GM11168 (cell line): ENCODE results near the gene PRKCA.

Source experiments
- in situ Hi-C: fragments of 300-500 bp; cut with MboI; formaldehyde crosslinking; loops from one replicate; pipeline ENCODE4 v1.12.0; 2022; ENCODE audit warnings: low sequenced_read_pairs; ENCODE audit not compliant: unreplicated experiment

The PRKCA gene

GRCh38 chr17:66679631-66680517 is 377.5 kb downstream of the PRKCA start:
- in situ Hi-C loops: no loop called here

DNA sequence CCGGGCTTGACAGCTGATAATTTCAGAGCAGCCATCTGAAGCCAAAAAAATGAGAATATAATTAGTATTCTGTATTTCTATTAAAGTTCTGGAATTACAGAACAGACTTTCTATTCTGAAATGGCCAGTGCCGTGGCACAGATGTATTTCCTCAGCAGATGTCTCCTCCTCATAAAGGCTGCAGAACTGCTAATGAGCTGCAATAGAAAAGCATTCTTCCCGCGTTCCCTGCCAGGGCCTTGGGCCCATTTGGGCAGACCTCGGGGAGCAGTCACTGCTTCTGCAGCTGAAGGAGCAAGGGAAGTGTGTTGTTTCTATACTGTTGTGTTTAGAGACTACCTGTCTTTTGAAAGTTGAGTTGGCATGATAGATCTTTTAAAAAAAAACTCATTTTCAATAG is 379.9 kb downstream of the PRKCA start:
- in situ Hi-C loops: no loop called here

DNA sequence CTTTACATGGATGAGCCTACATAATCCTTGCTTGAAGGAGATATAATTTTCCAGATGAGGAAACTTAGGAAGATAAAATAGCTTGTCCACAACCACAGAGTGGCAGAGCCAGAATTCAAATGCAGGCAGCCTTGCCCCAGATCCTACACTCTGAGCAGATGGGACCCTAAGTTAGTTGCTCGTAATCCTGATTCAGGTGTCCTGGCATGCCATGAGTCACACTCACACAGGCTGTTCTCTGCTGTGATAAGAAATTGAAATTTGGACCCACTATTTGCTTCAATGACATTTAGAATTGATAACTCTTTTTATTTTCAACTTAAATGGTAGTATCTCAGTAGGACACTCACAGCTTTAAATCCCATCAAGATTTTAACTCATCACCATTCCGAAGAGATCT is 381.8 kb downstream of the PRKCA start:
- in situ Hi-C loops: no loop called here

DNA sequence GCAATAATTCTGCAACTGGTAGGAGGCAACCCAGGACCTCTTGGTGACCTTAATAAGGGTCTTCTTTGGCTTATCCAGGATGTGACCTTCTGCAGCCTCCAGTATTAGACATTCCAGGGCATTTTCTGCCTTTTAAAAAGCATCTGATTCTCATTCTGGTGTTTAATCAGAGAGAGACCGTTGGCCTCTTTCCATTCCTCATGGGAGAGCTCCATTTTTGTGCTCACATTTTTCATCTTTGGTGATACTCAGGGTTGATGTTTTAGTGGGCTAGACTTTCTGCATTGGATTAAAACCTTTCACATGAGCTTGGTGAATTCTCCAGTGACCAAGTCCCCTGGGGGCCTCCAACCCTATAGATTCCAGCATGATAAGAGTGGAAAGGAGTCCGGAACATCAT is 382.3 kb downstream of the PRKCA start:
- in situ Hi-C loops: no loop called here

- in situ Hi-C loops: no loop called here
Observed at GRCh38 chr17:66686601-66687000, 384.2 kb downstream of the PRKCA start.

GRCh38 chr17:66687570-66688284 is 385.3 kb downstream of the PRKCA start:
- in situ Hi-C loops: no loop called here

GRCh38 chr17:66689221-66689620 is 386.8 kb downstream of the PRKCA start:
- in situ Hi-C loops: no loop called here

- in situ Hi-C loops: no loop called here
Observed at GRCh38 chr17:66690166-66690565, 387.8 kb downstream of the PRKCA start.

DNA sequence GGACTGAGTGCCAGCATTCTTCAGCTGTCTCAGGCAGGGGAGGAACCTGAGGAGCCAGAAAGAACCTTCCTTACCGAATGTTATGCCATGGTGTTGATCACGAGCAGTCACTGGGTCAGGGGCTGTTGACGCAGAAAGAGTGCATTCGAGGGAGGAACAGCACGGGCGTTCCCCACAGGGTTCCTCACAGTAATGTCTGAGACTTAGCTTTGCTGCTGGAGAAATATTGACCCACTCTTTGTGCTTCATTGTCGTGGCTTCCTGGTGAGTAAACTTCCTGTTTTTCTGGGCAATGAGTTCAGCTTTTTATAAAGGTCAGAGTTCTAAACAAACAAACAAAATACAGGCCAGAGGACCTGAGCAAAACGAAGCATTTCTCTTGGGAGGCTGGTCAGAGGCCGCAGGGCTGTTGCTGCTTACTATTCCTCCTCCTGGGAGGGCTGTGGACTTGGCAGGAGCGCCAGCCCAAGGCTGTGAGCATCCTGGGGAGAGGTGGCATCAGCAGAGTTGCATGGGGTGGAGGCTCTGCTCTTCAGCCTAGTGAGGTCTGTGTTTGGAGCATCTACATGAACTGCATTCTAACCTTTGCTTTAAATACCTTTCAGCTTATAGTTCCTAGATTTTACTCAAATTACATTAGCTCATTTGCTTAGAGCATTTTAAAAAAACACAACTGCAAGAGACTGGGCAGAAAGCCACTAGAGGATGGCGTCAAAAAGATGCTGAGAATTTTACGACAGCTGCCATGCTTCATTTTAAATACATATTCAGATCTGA is 389.4 kb downstream of the PRKCA start:
- in situ Hi-C loops: no loop called here

DNA sequence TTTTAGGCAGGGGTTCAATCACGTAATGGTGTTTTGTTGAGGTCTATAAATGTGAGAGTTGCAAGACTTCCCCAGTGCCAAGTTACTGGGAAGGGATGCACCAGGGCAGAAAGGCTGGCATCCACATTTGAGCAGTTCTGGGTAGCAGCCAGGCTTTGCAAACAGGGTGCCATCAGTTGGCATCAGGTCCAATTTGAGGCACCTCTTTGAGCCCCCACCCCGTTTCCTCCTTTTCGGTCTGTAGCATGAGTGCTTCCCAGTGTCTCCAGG is 389.9 kb downstream of the PRKCA start:
- in situ Hi-C loops: no loop called here

DNA sequence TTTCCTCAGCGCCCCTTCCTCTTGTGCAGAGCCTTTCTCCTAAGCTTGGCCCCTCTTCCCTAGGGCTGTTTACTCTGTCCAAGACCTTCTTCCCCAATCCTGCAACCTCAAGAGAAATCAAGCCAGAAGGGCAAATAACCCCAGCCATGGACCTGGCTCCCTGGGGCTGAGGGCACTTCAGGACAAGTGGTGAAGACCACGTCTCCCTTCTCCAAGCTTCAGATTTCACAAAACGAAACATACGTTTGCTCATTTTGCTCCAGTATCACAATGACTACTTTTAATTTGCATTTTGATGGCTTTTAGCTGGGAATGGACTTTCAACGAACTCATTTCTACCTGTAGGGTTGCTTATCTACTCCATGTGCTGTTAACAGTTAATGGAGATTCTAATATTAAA is 392.7 kb downstream of the PRKCA start:
- in situ Hi-C loops: no loop called here

DNA sequence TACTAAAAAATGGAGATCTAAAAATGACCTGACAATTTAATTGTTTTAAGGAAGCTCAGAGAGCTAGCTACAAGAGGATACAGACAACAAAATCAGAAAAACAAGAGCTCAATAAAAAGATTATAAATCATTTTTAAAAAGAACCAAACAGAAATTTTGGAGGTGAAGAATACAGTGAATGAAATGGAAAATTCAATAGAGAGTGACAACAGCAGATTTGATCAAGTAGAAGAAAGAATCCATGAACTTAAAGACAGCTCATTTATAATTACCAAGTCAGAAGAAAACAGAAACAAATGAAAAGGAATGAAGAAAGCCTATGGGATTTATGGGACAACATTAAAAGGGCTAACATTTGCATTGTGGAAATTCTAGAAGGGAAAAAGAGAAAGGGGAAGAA is 395.9 kb downstream of the PRKCA start:
- in situ Hi-C loops: no loop called here

DNA sequence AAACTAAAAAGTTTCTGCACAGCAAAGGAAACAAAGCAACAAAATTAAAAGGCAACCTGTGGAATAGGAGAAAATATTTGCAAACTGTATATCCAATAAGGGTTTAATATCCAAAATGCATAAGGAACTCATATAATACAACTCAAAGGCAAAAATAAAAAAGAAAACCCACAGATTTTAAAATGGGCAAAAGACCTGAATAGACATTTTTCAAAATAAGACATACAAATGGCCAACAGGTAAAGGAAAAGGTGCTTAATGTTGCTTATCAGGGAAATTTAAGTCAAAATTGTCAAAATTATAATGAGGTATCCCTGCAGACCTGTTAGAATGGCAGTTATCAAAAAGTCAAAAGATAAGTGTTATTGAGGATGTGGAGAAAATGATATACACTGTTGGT is 399.0 kb downstream of the PRKCA start:
- in situ Hi-C loops: no loop called here

DNA sequence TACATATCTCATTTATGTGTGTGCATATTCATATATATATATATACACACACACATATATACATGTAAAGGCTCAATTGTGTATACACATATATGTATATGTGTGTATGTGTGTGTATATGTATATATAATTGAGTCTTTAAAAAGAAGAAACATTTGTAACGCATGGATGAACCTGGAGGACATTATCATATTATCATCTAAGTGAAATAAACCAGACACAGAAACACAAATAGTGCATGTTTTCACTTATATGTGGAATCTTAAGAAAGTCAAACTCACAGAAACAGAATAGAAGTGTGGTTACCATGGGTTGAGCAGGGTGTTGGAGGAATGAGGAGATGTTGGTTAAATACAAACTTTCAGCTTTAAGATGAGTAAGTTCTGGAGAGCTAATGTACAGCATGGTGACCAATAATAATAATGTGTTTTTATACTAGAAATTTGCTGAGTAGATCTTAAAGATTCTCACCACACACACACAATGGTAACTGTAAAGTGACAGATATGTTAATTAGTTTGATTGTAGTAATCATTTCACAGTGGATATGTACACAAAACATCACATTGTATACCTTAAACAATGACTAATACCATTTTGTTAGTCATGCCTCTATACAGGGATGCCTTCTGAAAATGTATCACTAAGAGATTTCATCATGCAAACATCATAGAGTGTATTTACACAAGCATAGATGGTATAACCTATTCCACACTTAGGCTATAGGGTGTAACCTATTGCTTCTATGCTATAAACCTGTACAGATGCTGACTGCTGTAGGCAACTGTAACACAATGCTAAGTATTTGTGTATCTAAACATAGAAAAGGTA is 399.9 kb downstream of the PRKCA start:
- in situ Hi-C loops: no loop called here

- in situ Hi-C loops: no loop called here
Observed at GRCh38 chr17:66704858-66705520, 402.6 kb downstream of the PRKCA start.

DNA sequence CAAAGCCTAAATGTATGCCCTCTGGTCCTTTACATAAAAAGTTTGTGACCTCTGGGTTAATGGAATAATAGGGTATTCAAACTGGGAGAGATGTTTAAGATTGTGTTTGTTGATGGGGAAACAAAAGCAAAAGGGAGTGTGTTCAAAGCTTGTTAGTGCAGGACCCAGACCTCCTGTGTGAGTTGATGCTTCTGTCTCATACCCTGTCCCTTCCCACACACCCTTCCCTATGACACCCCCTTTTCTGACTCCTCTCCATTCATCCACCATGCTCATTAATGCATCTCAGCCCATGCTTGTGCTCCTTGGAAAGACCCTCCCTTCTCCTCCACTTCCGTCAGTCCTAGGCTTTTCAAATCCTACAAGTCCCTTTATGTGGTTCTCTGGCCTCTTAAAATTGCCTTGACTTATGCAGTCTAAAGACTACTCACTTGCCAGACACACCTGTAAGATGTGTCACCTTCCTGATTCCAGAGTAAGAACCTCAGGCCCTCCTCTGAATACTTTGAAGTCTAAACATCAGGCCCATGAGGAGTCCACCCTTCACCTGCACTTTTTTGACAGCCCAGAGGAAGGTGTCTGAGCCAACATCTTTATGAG is 404.5 kb downstream of the PRKCA start:
- in situ Hi-C loops: no loop called here

DNA sequence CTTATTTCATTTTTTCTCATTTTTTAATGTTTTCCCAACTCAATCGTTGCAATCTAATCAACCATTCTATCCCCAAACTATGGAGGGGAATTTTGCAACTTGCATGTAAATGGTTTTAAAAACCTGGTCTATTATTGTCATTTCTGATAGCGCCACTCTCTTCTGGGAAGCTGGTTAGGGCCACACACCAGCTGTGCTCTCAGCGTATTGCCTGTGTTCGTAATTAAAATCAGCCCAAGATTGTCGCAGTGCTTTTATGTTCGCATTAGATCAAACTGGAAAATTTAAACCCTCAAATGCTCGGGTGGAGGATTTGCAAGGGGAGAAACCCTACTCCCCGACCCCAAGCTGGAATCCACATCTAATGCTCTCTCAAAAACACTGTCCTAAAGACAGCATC is 409.0 kb downstream of the PRKCA start:
- in situ Hi-C loops: no loop called here

GRCh38 chr17:66711881-66712321 is 409.5 kb downstream of the PRKCA start:
- in situ Hi-C loops: no loop called here

- in situ Hi-C loops: no loop called here
Observed at GRCh38 chr17:66712453-66712852, 410.0 kb downstream of the PRKCA start.
